ENCODE data around the gene ACAP1.

ACAP1 gene

DNA sequence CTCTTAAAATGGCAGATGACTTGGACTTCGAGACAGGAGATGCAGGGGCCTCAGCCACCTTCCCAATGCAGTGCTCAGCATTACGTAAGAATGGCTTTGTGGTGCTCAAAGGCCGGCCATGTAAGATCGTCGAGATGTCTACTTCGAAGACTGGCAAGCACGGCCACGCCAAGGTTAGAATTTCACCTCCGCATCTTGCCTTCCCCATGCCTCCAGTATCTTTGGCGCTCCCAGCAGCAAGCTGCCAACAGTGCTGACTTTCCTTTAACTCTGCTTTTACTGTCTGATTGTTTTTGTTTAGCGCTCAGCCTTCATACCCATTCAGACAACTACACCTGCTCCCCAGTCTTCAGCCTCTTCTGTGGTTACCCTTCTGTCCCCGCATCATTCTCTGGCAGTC, 26.7 kb upstream of the ACAP1 start:
- DNase-seq (ENCODE audit: low read depth, low spot score), result no peak

- DNase-seq (ENCODE audit: low read depth, low spot score), result no peak
Observed at GRCh38 chr17:7311110-7311705, 25.1 kb upstream of the ACAP1 start.

DNA sequence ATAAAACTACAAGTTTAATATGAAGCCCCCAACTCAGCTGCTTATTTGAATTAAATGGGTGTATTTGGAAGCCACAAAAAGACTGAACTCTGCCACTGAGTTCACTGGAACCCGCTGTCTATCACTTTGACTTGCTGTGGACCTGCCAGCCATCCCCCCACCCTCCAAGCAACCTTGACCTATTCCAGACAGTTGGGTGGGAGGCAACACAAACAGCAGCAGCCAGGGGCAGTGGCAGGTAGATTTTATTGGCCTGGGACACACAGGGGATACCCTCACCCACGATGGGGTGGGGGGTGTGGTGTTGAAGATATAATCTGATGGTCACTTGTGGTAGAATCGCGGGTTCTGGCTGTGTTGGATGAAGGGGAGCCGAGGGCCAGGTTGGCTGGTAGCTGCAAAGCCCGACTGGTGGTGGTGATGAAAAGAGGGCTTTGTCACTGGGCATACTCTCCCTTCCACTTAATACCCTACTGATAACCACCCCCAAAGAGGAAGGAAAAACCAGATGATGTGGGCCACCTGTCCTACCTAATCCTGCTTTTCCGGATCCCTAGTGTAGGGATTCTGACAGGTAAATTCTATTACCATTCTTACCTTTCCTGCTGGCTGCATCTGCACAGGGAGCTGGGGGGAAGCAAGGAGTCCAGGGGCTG, 23.8 kb upstream of the ACAP1 start:
- no peak for DNase-seq (ENCODE audit: low read depth, low spot score)

- no peak for DNase-seq (ENCODE audit: low read depth, low spot score)
Observed at GRCh38 chr17:7313088-7313889, 23.0 kb upstream of the ACAP1 start.

DNA sequence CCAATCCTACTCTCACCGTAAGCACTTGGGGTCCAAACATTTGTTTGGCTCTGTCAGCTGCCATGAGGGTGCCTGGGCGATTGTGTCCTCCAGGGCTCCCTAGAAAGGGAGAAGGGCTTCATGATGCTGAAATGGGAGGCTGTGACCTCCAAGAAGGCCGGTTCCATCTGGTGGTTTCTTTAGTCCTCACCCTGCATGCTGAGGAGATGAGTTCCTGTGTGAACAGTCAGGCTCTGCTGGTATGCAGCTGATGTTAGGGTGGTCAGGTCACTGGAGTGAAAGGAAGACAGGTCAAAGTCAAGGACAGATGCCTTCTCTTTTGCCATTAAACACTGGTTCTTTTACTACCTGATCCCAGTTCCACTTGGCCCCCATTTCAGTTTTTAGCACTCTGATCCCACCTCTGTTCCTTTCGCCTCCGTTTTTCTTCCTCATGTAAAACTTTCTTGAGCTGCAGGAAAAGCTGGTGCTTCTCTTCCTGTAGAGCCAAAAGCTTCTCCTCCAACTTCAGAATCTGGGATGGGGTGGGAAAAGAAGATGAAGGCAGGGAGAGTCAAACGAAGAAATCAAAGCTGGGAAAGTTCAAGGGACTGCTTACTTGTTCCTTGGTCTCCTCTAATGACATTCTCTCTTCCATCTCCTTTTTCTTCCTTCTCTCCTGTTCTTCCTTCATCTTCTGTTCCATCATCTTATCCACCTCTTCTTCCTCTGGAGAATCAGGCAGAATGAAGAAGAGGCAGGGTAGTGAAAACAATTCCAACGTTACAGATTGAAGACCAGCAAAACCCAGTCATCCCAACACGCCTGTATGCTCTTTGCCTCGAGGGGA, 22.2 kb upstream of the ACAP1 start:
- no peak for DNase-seq (ENCODE audit: low read depth, low spot score)

- no peak for DNase-seq (ENCODE audit: low read depth, low spot score)
Observed at GRCh38 chr17:7314719-7315569, 21.4 kb upstream of the ACAP1 start, which contains the start of gene GPS2. Gene GPS2 (minus strand): TSS chr17:7315360. CDS start chr17:7315052, 308 bp downstream.

DNA sequence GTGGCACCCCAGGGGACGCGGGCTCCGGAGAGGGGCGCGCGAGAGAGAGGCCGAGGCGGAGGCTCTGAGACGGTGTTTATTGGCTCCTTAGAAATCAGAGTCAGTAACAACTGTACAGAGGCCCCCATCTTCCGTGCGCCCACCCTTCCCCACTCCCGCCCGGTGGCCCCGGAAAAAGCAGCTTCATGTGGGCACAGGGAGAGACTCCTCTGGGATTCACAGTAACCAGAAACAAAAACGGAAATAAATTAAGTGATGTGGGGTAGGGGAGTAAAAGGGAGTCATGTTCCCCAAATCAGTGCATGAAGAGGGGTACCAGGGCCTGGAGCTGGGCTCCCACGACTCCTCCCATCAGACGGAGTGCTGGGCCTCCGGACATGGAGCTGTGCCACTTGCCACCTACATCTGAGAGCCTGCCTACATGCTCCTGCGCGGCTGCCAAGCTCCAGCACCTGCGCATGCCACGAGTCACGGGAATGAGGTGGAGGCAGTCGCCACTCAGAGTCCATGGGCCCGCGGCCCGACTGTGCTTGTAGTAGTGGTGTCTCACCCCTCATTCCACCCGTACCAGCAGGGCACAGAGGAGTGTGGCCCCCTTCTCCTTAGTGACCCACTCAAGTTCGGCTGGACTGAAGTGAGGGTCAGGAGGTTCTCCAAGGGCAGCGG, 20.6 kb upstream of the ACAP1 start:
- DNase-seq (ENCODE audit: low read depth, low spot score), result no peak

DNA sequence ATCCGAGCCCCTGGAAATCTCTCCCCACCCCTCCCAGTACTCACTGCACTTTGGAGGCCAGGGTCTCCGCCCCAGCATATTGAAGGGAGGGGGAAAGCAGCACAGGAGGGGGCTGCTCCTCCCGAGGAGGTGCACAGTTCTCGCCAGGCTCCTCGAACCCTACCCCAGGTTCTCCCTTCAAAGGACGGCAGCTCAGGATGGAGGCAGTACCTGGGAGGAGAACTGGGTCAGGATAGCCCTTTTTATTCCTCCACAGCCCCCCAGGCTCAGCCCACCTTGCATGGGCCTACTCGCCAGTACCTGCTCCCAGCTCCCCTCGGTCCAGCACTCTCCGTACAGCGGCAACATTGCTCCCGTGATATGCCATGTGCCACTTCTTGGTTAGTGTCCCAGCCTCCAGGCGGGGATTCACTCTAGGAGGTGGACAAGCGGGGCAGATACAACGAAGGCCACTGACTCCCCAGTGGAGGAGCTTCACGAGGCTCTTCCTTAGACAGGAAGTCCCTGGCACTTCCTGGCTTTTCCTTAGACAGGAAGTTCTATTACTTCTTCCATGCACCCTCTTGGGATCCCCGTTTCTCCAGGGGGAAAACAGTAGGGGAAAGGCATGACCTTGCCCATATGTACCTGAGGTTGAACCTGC, 19.0 kb upstream of the ACAP1 start:
- DNase-seq (ENCODE audit: low read depth, low spot score), result no peak

DNA sequence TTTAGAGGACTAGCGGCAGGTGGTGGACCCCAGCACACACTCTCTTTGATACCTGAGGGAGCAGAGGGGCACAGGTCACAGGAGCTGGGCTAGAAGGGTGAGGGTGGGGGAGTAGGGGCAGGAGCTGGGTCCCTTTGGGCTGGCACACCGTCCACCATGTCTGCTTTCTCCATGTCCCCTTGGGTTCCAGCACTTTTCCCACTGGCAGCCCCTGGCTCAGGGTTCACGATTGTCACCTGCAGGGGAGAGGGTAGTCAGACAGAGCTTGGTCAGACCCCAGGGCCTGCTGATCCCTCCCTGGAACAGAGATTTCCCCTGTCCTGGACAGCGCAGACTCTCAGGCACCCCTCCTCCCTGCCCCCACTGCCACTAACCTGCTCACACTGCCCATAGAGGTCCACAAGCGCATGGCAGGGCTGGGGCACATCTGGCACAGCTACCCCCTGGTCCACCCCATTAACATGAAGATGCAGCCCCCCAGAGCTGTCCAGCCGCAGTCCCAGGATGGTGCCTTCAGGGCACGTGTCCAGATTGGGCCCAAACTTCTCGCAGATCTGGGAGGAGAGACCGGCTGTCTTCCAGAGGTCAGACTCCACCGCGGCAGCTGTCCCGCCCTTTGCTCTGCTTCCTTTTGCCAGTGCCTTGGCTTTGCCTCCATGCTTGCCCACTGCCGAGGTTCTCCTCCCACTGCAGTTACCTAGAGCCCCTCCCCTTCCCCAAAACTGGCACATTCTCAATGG, 18.0 kb upstream of the ACAP1 start:
- no peak for DNase-seq (ENCODE audit: low read depth, low spot score)

- DNase-seq (ENCODE audit: low read depth, low spot score), result no peak
Observed at GRCh38 chr17:7321466-7321865, 14.9 kb upstream of the ACAP1 start.

DNA sequence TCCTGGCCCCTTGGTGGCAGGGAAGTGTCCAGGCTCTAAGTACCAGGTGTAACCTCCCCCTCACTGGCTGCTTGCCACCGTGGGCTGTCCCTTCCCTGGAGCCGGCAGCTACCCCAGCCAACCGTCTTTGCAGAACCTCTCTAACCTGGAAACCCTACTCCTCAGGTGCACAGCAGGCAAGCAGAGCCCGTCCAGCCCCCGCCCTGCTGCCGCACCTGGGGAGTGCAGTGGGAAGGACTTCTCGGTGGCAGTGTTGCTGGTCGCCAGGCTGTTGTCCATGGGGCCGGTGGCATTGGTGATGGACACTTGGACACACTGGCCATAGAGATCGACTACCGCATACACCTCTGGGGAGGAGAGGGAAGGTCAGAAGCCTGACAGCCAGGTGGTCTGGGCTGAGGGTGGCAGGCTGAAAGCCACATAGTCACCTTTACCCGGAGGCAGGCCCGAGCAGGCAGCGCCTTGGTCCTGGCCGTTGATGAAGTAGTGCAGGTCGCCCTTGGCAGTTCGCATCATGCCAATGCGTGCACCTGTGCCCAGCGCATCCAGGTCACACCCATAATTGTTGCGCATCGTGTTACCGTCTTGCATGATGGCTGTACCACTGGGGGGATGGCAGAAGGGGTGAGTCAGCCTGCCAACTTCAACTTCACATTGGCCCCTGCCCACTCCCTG, 13.7 kb upstream of the ACAP1 start:
- DNase-seq (ENCODE audit: low read depth, low spot score), result no peak

- no peak for DNase-seq (ENCODE audit: low read depth, low spot score)
Observed at GRCh38 chr17:7323731-7324437, 12.4 kb upstream of the ACAP1 start.

DNA sequence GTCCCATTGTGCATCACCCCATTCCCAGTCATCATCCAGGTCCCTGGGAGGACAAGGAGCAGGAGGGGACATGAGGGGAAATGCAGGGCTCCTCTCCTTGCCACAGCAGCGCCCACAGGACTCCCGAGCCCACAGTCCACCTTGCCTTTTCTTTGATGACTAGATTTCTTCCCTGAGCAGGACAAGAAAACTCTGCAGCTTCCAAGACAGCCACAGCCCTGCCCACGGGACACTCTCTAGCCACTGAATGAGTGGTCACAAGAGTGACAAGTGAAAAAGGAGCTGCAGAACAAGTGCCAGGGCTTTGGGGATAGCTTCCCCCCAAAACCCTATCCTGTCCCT, 11.9 kb upstream of the ACAP1 start:
- DNase-seq (ENCODE audit: low read depth, low spot score), result no peak

- no peak for DNase-seq (ENCODE audit: low read depth, low spot score)
Observed at GRCh38 chr17:7325031-7325528, 11.2 kb upstream of the ACAP1 start.

DNA sequence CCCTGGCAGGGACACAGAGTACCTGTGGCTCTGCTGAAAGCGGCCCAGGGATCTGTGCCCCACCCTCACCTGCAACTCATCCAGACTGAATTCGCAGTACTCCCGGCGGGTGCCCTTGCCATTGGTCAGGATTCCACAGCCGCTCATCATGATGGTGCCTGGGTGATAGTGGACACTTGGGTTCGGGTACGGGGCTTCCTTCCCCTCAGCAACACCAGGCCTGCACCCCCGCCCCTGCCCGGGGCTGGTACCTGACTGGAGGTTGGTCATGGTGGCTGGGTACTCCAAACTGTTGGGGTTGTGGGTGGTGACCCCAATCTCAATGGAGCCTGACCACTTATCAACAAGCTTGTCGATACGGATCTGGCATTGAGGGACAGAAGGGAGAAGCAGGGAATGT, 10.1 kb upstream of the ACAP1 start:
- no peak for DNase-seq (ENCODE audit: low read depth, low spot score)

- no peak for DNase-seq (ENCODE audit: low read depth, low spot score)
Observed at GRCh38 chr17:7327056-7327455, 9.3 kb upstream of the ACAP1 start.

GRCh38 chr17:7327501-7327900, 8.8 kb upstream of the ACAP1 start:
- DNase-seq (ENCODE audit: low read depth, low spot score), result no peak

DNA sequence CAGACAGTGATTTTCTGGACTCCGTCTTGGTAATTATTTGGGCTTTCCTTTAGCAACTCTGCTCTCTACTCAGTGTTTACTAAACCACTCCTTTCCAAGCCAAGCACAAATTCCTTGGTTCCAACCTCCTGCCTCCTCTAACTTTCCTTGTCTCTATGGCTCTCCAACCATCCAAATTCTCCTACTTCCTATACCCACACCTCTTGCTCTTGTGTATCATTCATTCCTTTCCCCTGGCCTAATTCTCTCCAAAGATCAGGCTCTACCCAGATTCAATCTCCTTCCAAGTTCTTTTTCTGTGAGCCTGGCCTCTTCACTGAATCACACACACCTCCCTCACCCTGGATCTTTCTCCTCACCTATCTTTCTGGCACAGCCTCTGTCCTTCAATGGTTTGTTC, 8.3 kb upstream of the ACAP1 start:
- no peak for DNase-seq (ENCODE audit: low read depth, low spot score)
